ENCODE results near the gene TMEM254.

The TMEM254 gene

DNA sequence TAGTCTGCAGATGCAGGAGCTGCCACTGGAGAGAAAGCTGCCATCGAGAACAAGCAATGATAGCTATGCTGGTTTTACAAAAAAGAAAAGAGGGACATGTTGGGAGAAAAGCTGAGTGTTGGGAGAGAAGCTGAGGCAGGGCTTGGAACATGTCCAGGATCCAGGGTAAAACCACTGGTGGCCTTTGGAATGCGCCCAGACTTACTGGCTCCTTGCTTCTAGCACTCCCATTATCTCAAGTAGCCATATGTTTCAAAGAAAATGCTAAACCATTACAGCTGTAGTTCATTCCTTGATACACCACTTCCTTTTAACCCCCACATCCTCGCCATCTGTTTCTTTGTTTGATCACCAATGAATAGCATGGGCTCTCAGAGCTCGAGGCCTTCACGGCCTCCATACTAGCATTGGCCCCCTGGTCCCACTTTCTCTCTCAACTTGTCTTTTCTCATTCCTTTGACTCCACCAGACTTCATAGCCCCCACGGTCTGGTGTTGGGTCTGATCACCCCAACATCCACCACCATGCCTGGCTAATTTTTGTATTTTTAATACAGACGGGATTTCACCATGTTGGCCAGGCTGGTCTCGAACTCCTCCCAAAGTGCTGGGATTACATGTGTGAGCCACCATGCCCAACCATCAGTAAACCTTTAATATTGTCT is 30.2 kb downstream of the TMEM254 start:
- H3K27me3 ChIP-seq (ENCODE audit: control insufficient read depth, low read length), result peaks cover 5% of the 10 kb centered on the region; the same call in 1 of the 2 replicates
- H3F3A ChIP-seq (ENCODE audit: control insufficient read depth, insufficient read depth), result no peaks in the 10 kb centered on the region
- H3K9me3 ChIP-seq (ENCODE audit: control insufficient read depth, insufficient read depth, low read length), result peaks cover 13% of the 10 kb centered on the region; the same call in 1 of the 2 replicates

DNA sequence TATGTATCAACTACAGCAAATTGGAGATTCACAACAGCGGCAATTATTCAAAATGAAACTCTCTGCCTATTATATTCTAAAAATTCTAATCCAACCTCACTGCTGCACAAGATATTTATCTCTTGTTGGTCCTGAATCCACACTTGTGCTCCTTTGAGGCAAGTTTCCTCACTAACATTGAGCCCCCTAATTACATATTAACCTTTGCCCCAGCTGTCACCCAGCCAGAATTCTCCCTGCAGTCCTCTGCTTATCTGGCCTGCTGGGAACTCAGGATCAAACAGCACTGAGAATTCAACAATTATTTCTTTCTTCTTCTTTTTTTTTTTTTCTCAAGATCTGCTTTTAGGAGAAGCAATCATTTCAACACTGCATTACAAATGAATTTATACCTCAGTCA is 32.5 kb downstream of the TMEM254 start:
- TF ChIP-seq, protein P1, sequence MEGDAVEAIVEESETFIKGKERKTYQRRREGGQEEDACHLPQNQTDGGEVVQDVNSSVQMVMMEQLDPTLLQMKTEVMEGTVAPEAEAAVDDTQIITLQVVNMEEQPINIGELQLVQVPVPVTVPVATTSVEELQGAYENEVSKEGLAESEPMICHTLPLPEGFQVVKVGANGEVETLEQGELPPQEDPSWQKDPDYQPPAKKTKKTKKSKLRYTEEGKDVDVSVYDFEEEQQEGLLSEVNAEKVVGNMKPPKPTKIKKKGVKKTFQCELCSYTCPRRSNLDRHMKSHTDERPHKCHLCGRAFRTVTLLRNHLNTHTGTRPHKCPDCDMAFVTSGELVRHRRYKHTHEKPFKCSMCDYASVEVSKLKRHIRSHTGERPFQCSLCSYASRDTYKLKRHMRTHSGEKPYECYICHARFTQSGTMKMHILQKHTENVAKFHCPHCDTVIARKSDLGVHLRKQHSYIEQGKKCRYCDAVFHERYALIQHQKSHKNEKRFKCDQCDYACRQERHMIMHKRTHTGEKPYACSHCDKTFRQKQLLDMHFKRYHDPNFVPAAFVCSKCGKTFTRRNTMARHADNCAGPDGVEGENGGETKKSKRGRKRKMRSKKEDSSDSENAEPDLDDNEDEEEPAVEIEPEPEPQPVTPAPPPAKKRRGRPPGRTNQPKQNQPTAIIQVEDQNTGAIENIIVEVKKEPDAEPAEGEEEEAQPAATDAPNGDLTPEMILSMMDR (IDR thresholded peaks at IDR 0.05; ENCODE audit: low read depth, low read length, poor library complexity, severe bottlenecking), result no peak
- TF ChIP-seq EZH2phosphoT487 (IDR thresholded peaks at IDR 0.05; ENCODE audit: borderline replicate concordance, low read length), result no peak
- Histone ChIP-seq H3K4me2 (ENCODE audit: low read length) (no peak overlapping the region), H3K9me2 (replicated peaks; ENCODE audit: control insufficient read depth, low read length) (no peaks in the 10 kb centered on the region), H3K79me2 (ENCODE audit: control insufficient read depth, low read length) (no peaks in the 10 kb centered on the region), H3K4me1 (ENCODE audit: control insufficient read depth, low read length) (no peaks in the 10 kb centered on the region), H3K9me3 (ENCODE audit: control insufficient read depth, insufficient read depth, low read length) (peaks cover 13% of the 10 kb centered on the region; the same call in 1 of the 2 replicates), H3K27ac (ENCODE audit: low read depth, low read length) (no peak overlapping the region), H3K36me3 (ENCODE audit: control insufficient read depth, low read length) (no peaks in the 10 kb centered on the region), H3K4me3 (ENCODE audit: low read length) (no peak overlapping the region), H3F3A (ENCODE audit: control insufficient read depth, insufficient read depth) (no peaks in the 10 kb centered on the region), H4K20me1 (ENCODE audit: control insufficient read depth, insufficient read depth, low read depth, low read length) (no peaks in the 10 kb centered on the region), H3K27me3 (ENCODE audit: control insufficient read depth, low read length) (no peaks in the 10 kb centered on the region)

More for the DNA sequence above, 30.2 kb downstream of the TMEM254 start:
- H3K4me2 ChIP-seq (ENCODE audit: low read length), result no peak overlapping the region
- H4K20me1 ChIP-seq (ENCODE audit: control insufficient read depth, insufficient read depth, low read depth, low read length), result no peaks in the 10 kb centered on the region
- H3K79me2 ChIP-seq (ENCODE audit: control insufficient read depth, low read length), result no peaks in the 10 kb centered on the region
- TF ChIP-seq, protein P1 (IDR thresholded peaks at IDR 0.05; ENCODE audit: low read depth, low read length, poor library complexity, severe bottlenecking), result no peak
- no peak for TF ChIP-seq EZH2phosphoT487 (IDR thresholded peaks at IDR 0.05; ENCODE audit: borderline replicate concordance, low read length)
- H3K27ac ChIP-seq (ENCODE audit: low read depth, low read length), result no peak overlapping the region
- no peaks in the 10 kb centered on the region for H3K9me2 ChIP-seq (replicated peaks; ENCODE audit: control insufficient read depth, low read length)
- H3K36me3 ChIP-seq (ENCODE audit: control insufficient read depth, low read length), result no peaks in the 10 kb centered on the region
- H3K4me3 ChIP-seq (ENCODE audit: low read length), result no peak overlapping the region
- no peaks in the 10 kb centered on the region for H3K4me1 ChIP-seq (ENCODE audit: control insufficient read depth, low read length)

DNA sequence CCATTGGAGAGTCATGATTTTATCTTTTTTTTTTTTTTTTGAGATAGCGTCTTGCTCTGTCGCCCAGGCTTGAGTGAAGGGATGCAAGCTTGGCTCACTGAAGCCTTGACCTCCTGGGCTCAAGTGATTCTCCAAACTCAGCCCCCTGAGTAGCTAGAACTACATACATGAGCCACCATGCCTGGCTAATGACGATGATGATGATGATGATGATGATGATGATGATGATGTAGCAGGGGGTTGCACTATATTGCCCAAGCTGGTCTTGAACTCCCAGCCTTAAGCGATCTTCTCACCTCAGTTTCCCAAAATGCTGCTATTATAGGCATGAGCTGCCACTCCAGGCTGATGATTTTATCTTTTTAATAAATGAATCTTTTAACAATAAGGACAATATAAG is 40.2 kb downstream of the TMEM254 start:
- Histone ChIP-seq H3K36me3 (ENCODE audit: control insufficient read depth, low read length) (no peaks in the 10 kb centered on the region), H4K20me1 (ENCODE audit: control insufficient read depth, insufficient read depth, low read depth, low read length) (no peaks in the 10 kb centered on the region), H3K9me3 (ENCODE audit: control insufficient read depth, insufficient read depth, low read length) (no peaks in the 10 kb centered on the region), H3K9me2 (replicated peaks; ENCODE audit: control insufficient read depth, low read length) (no peaks in the 10 kb centered on the region), H3K4me2 (ENCODE audit: low read length) (no peak overlapping the region), H3K4me1 (ENCODE audit: control insufficient read depth, low read length) (no peaks in the 10 kb centered on the region), H3K4me3 (ENCODE audit: low read length) (no peak overlapping the region), H3K79me2 (ENCODE audit: control insufficient read depth, low read length) (no peaks in the 10 kb centered on the region), H3K27me3 (ENCODE audit: control insufficient read depth, low read length) (0 out of 2 replicates have a peak, but pooled peaks cover 2% of the 10 kb centered on the region), H3F3A (ENCODE audit: control insufficient read depth, insufficient read depth) (no peaks in the 10 kb centered on the region), H3K27ac (ENCODE audit: low read depth, low read length) (no peak overlapping the region)
- TF ChIP-seq, protein P1 (IDR thresholded peaks at IDR 0.05; ENCODE audit: low read depth, low read length, poor library complexity, severe bottlenecking), result no peak
- no peak for TF ChIP-seq EZH2phosphoT487 (IDR thresholded peaks at IDR 0.05; ENCODE audit: borderline replicate concordance, low read length)
